GM12878 (cell line): ENCODE results near the gene PLA2G12B. TPM values are rescaled to one million over a fixed set of nuclear protein-coding genes. Genes with fewer than 3 reads are reported as not detected.

ENCODE experiments used
- ATAC-seq: fragments of 200-7000 bp; cut with Tn5 transposase; 3 replicates; pipeline ENCODE4 v1.9.1; 2020; ENCODE audit warnings: mild to moderate bottlenecking, moderate library complexity
- BruUV-seq: library from RNA; stranded (reverse); fragments of 400-500 nt; replicated peaks from 2 replicates; lab custom pipeline; 2021; lab: Mats Ljungman, UMichigan
- CTCF ChIA-PET: fragments of 300-600 bp; sonication (Branson Sonifier 250); formaldehyde crosslinking; extraction: SDS; loops from one replicate; lab custom pipeline; 2021; ENCODE audit warnings: inconsistent platforms; lab: Yijun Ruan, JAX
- POLR2A ChIA-PET: fragments of 350-600 bp; formaldehyde crosslinking; extraction: SDS; loops from one replicate; lab custom pipeline; 2021; ENCODE audit warnings: inconsistent platforms; lab: Charles Lee
- RAD21 ChIA-PET: fragments of 300-600 bp; sonication (Branson Sonifier 250); formaldehyde crosslinking; loops from one replicate; lab custom pipeline; 2023; ENCODE audit warnings: antibody characterized with exemption; ENCODE audit not compliant: unreplicated experiment; lab: Charles Lee
- SMC1A ChIA-PET: fragments of 300-600 bp; sonication (Branson Sonifier 250); formaldehyde crosslinking; loops from one replicate; lab custom pipeline; 2023; ENCODE audit not compliant: unreplicated experiment, uncharacterized antibody; lab: Charles Lee
- DNase-seq: peaks from one replicate; pipeline ENCODE4 v3.0.0-alpha.2; 2011; ENCODE audit warnings: low read depth, low spot score
- FAIRE-seq: peaks from 3 replicates; lab custom pipeline; 2011; peaks lifted over from hg19 to GRCh38; lab: Jason Lieb, UNC
- H2AFZ ChIP-seq: 2 replicates; pipeline ENCODE4 v1.6.0; 2011; ENCODE audit warnings: low read depth, low read length, control low read depth; ENCODE audit not compliant: control insufficient read depth
- H3K27ac ChIP-seq: 2 replicates; pipeline ENCODE4 v1.5.1; 2011; ENCODE audit warnings: control low read depth; ENCODE audit not compliant: control insufficient read depth, insufficient read depth
- H3K27me3 ChIP-seq, 2 experiments: replicated peaks in 1 of 2; 2 replicates each; pipeline versions ENCODE4 v1.6.0 to v1.6.1; 2011; ENCODE audit warnings: low read length in 1 of 2; ENCODE audit not compliant: control insufficient read depth in 2 of 2, insufficient read depth in 2 of 2
- H3K36me3 ChIP-seq, 2 experiments: 2 replicates each; pipeline ENCODE4 v1.5.1; 2011; ENCODE audit warnings: low read length in 1 of 2; ENCODE audit not compliant: control insufficient read depth in 2 of 2, insufficient read depth in 2 of 2
- H3K4me1 ChIP-seq: 2 replicates; pipeline ENCODE4 v1.6.1; 2011; ENCODE audit warnings: mild to moderate bottlenecking, low read length, moderate library complexity, mixed read lengths; ENCODE audit not compliant: control insufficient read depth, insufficient read depth
- H3K4me2 ChIP-seq: 2 replicates; pipeline ENCODE4 v1.6.0; 2011; ENCODE audit warnings: control low read depth; ENCODE audit not compliant: control insufficient read depth, insufficient read depth
- H3K4me3 ChIP-seq: fragments of 200-600 bp; sonication (generic); 2 replicates; pipeline ENCODE4 v1.5.1; 2016
- H3K79me2 ChIP-seq: 2 replicates; pipeline ENCODE4 v1.6.0; 2011; ENCODE audit warnings: low read length; ENCODE audit not compliant: control insufficient read depth, insufficient read depth
- H3K9ac ChIP-seq: 2 replicates; pipeline ENCODE4 v1.8.0; 2011; ENCODE audit warnings: low read length, control low read depth, mixed read lengths; ENCODE audit not compliant: control insufficient read depth, insufficient read depth
- H3K9me3 ChIP-seq: replicated peaks from 3 replicates; pipeline ENCODE4 v1.5.1; 2011; ENCODE audit warnings: mild to moderate bottlenecking, low read length; ENCODE audit not compliant: control insufficient read depth, insufficient read depth
- H4K20me1 ChIP-seq: 2 replicates; pipeline ENCODE4 v1.6.0; 2011; ENCODE audit not compliant: control insufficient read depth, insufficient read depth
- ASH2L ChIP-seq: fragments of 300-600, 200-600 bp; sonication (generic); IDR thresholded peaks from 2 replicates; pipeline ENCODE4 v1.6.1; 2017; ENCODE audit warnings: low read depth, mild to moderate bottlenecking, borderline replicate concordance
- CREB1 ChIP-seq: IDR thresholded peaks from 2 replicates; pipeline ENCODE4 v1.6.1; 2012; ENCODE audit warnings: low read depth, mild to moderate bottlenecking, inconsistent platforms
- HDAC6 ChIP-seq: fragments of 200-600 bp; sonication (generic); IDR thresholded peaks from one replicate; pipeline ENCODE4 v1.8.0; 2017; ENCODE audit warnings: antibody characterized with exemption; ENCODE audit not compliant: unreplicated experiment
- WGBS: methylation state at CpG from one replicate; pipeline ENCODE4 v1.1.6; 2016; ENCODE audit warnings: low lambda C conversion rate; ENCODE audit not compliant: insufficient replicate concordance, insufficient coverage; ENCODE audit errors: missing lambda C conversion rate; 5-methylcytosine and 5-hydroxymethylcytosine counted together
- in situ Hi-C: fragments of 300-500 bp; cut with MboI; formaldehyde crosslinking; loops from 9 replicates; pipeline ENCODE4 v1.14.3; 2018; ENCODE audit warnings: mixed read lengths
- intact Hi-C: fragments of 100-400 bp; cut with micrococcal nuclease; formaldehyde crosslinking; loops from one replicate; pipeline ENCODE4 v1.14.2; 2022; ENCODE audit not compliant: unreplicated experiment
- polyA plus RNA-seq, 11 experiments: library from polyadenylated mRNA; depleted of rRNA in 4 of 11; unstranded in 6 of 11; stranded (reverse) in 5 of 11; fragments of >200 nt; fragmentation: Nextera tagmentation in 4 of 11; fragmentation: Illumina TruSeq in 1 of 11; extraction: Ambion mirVana in 4 of 11; extraction: Trizol in 1 of 11; gene quantifications; 1 replicate in 1 of 11; 2 replicates in 10 of 11; pipeline versions ENCODE4 v1.2.1 to v1.2.3, GENCODE V29; 2011 to 2016; ENCODE audit warnings: inconsistent platforms in 2 of 11, missing spikeins in 2 of 11, low read depth in 1 of 11
- total RNA-seq, 4 experiments: library from RNA; depleted of rRNA in 3 of 4; stranded (reverse); fragments of >200 nt in 3 of 4; fragmentation: Illumina TruSeq in 1 of 4; extraction: Trizol in 1 of 4; gene quantifications; 2 replicates each; pipeline versions ENCODE4 v1.2.1 to v1.2.3, GENCODE V29; 2013 to 2021
- TF ChIP-seq, protein P1 (sequence below): fragments of 450-650 bp; IDR thresholded peaks from 2 replicates; pipeline ENCODE4 v1.6.1; 2016; ENCODE audit warnings: mild to moderate bottlenecking, moderate library complexity, borderline replicate concordance

PLA2G12B gene
- total and polyA plus RNA-seq, 10 of the 15 experiments (the other 5 are each of a cell fraction or from before 2014, with no cell fraction given), result not detected

DNA sequence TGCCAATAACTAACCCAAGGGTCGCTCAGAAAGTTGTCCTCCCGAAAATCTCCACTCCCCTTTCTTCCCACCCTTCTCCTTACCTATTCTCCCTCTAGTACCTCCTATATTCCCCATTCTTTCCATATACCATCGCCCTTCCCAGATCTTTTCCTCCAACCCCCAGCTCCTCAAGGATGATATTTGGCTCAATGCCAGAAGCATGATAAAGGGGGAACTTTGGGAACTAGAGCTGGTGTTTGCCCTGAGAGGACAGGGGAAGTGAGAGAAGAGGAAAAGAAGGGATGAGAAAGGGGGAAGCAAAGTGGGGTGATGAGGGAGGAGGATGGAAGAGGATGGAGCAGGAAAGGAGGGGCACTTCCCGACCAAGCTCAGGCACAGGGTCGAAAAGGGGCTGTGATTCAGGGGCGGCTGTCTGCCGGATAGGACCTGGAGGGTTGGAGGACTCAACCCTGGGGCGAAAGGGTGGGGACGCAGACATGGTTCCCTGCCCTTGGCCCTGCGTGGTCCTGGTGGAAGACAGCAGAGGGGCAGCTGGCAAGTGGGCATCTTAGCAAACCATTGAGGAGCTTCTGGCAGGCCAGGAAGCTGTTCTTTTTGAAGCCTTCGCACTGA, 59.3 kb downstream of the PLA2G12B start (continued):
- TF ChIP-seq ASH2L, result no peak
- TF ChIP-seq CREB1, result no peak

- Histone ChIP-seq H3K4me2 (no peak within 1 kb of the TSS), H3K9me3 (no peaks in the 10 kb centered on the region), H3K4me3 (no peak within 1 kb of the TSS), H3K79me2 (no peaks in the 10 kb centered on the region), H3K27ac (no peak within 1 kb of the TSS), H3K9ac (no peak within 1 kb of the TSS), H3K36me3 (no peaks in the 10 kb centered on the region), H3K27me3 (no peaks in the 10 kb centered on the region), H3K4me1 (no peaks in the 10 kb centered on the region), H4K20me1 (no peaks in the 10 kb centered on the region), H2AFZ (no peak within 1 kb of the TSS)
- POLR2A ChIA-PET, result no interaction called here
- no TSS peak for BruUV-seq
- RAD21 ChIA-PET, result no interaction called here
- intact Hi-C loops (no loop called here), in situ Hi-C loops (no loop called here)
- FAIRE-seq (no peak), DNase-seq (no peak), ATAC-seq (no peak)
- TF ChIP-seq, protein P1, sequence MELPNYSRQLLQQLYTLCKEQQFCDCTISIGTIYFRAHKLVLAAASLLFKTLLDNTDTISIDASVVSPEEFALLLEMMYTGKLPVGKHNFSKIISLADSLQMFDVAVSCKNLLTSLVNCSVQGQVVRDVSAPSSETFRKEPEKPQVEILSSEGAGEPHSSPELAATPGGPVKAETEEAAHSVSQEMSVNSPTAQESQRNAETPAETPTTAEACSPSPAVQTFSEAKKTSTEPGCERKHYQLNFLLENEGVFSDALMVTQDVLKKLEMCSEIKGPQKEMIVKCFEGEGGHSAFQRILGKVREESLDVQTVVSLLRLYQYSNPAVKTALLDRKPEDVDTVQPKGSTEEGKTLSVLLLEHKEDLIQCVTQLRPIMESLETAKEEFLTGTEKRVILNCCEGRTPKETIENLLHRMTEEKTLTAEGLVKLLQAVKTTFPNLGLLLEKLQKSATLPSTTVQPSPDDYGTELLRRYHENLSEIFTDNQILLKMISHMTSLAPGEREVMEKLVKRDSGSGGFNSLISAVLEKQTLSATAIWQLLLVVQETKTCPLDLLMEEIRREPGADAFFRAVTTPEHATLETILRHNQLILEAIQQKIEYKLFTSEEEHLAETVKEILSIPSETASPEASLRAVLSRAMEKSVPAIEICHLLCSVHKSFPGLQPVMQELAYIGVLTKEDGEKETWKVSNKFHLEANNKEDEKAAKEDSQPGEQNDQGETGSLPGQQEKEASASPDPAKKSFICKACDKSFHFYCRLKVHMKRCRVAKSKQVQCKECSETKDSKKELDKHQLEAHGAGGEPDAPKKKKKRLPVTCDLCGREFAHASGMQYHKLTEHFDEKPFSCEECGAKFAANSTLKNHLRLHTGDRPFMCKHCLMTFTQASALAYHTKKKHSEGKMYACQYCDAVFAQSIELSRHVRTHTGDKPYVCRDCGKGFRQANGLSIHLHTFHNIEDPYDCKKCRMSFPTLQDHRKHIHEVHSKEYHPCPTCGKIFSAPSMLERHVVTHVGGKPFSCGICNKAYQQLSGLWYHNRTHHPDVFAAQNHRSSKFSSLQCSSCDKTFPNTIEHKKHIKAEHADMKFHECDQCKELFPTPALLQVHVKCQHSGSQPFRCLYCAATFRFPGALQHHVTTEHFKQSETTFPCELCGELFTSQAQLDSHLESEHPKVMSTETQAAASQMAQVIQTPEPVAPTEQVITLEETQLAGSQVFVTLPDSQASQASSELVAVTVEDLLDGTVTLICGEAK, result no peak
- TF ChIP-seq HDAC6, result no peak
- 45% methylated on average over 4 of the region's 4 CpGs for WGBS
- SMC1A ChIA-PET, result no interaction called here
- CTCF ChIA-PET, result interaction anchor here (0.6 kb wide), 1 partner anchor 518 kb away, joined by 3 read pairs; no protein-coding TSS in a partner anchor
These were observed 61.3 kb downstream of the PLA2G12B start, which contains the start of gene OIT3 for GRCh38 chr10:72893136-72893798. OIT3 (plus strand) TSS chr10:72893739; CDS start chr10:72893799, 60 bp downstream.
